RPMI8226 (cell line): Measurements from ENCODE around the gene PEAK3.

ENCODE experiments used
- DNase-seq: peaks from one replicate; pipeline ENCODE4 v3.0.0-alpha.2; 2015

The PEAK3 gene

GRCh38 chr19:2282062-2282861, at the start of gene PEAK3:
Gene PEAK3 (minus strand): TSS chr19:2282175. CDS start chr19:2280931, 1,244 bp downstream.
- DNase-seq = peak; percentile 40

GRCh38 chr19:2330632-2331284, 48.8 kb upstream of the PEAK3 start:
- no peak for DNase-seq

- no peak for DNase-seq
Observed at GRCh38 chr19:2330255-2330631, 48.3 kb upstream of the PEAK3 start.

- DNase-seq = no peak
Observed at GRCh38 chr19:2329501-2329916, 47.5 kb upstream of the PEAK3 start.

- DNase-seq = no peak
Observed at GRCh38 chr19:2329149-2329478, 47.1 kb upstream of the PEAK3 start.

GRCh38 chr19:2328401-2329148, 46.6 kb upstream of the PEAK3 start, which contains the start of the genes LSM7 and SPPL2B:
Gene LSM7 (minus strand): TSS chr19:2328586. CDS start chr19:2328566, 20 bp downstream.
Gene SPPL2B (plus strand): TSS chr19:2328684. CDS start chr19:2328710, 26 bp downstream.
- peak; percentile 94 for DNase-seq

GRCh38 chr19:2327773-2328400, 45.9 kb upstream of the PEAK3 start:
- peak; percentile 72 for DNase-seq

- no peak for DNase-seq
Observed at GRCh38 chr19:2326699-2327360, 44.9 kb upstream of the PEAK3 start.

GRCh38 chr19:2325281-2326046, 43.5 kb upstream of the PEAK3 start:
- no peak for DNase-seq

GRCh38 chr19:2324220-2324948, 42.4 kb upstream of the PEAK3 start:
- no peak for DNase-seq

GRCh38 chr19:2323707-2324106, 41.7 kb upstream of the PEAK3 start:
- DNase-seq = no peak

- DNase-seq = no peak
Observed at GRCh38 chr19:2321565-2322283, 39.7 kb upstream of the PEAK3 start.

GRCh38 chr19:2320939-2321338, 39.0 kb upstream of the PEAK3 start:
- DNase-seq = no peak

- no peak for DNase-seq
Observed at GRCh38 chr19:2320049-2320448, 38.1 kb upstream of the PEAK3 start.

- DNase-seq = no peak
Observed at GRCh38 chr19:2319551-2319950, 37.6 kb upstream of the PEAK3 start.

GRCh38 chr19:2318923-2319322, 36.9 kb upstream of the PEAK3 start:
- no peak for DNase-seq

GRCh38 chr19:2317756-2318155, 35.8 kb upstream of the PEAK3 start:
- no peak for DNase-seq

GRCh38 chr19:2317300-2317699, 35.3 kb upstream of the PEAK3 start:
- DNase-seq = no peak

- peak; percentile 80 for DNase-seq
Observed at GRCh38 chr19:2315818-2316353, 33.9 kb upstream of the PEAK3 start.
